HepG2 (cell line): Measurements from ENCODE around the gene SDC4. TPM values are rescaled to one million over a fixed set of nuclear protein-coding genes. Genes with fewer than 3 reads are reported as not detected.

Source experiments
- ATAC-seq: fragments of 200-7000 bp; cut with Tn5 transposase; 3 replicates; pipeline ENCODE4 v1.9.1; 2020; ENCODE audit warnings: mild to moderate bottlenecking, moderate library complexity
- BruUV-seq: library from RNA; stranded (reverse); fragments of 400-500 nt; replicated peaks from 2 replicates; lab custom pipeline; 2021; lab: Mats Ljungman, UMichigan
- CTCF ChIA-PET: fragments of 300-600 bp; formaldehyde crosslinking; extraction: SDS; loops from one replicate; lab custom pipeline; 2021; ENCODE audit warnings: low total read pairs, inconsistent platforms, low intra/inter-chr PET ratio; lab: Yijun Ruan, JAX
- POLR2A ChIA-PET: fragments of 350-600 bp; sonication (Branson Sonifier 250); formaldehyde crosslinking; loops from one replicate; lab custom pipeline; 2020; ENCODE audit warnings: antibody characterized with exemption, inconsistent platforms; lab: Yijun Ruan, JAX
- DNase-seq: peaks from one replicate; pipeline ENCODE4 v3.0.0-alpha.2; 2015; ENCODE audit warnings: low spot score
- FAIRE-seq: peaks from 3 replicates; lab custom pipeline; 2011; peaks lifted over from hg19 to GRCh38; lab: Jason Lieb, UNC
- H2AFZ ChIP-seq: one replicate; pipeline ENCODE4 v1.6.1; 2011; ENCODE audit warnings: low read length, inconsistent platforms
- H3K27ac ChIP-seq: fragments of 300-600 bp; 3 replicates; pipeline ENCODE4 v1.8.0; 2011; ENCODE audit warnings: mixed run types, mild to moderate bottlenecking, mixed read lengths, low read length, inconsistent platforms; ENCODE audit not compliant: insufficient read depth; ENCODE audit errors: extremely low read length
- H3K27me3 ChIP-seq, 2 experiments: fragments of 200-600 bp in 1 of 2; 2 replicates in 1 of 2; 3 replicates in 1 of 2; pipeline versions ENCODE4 v1.6.0 to v1.8.0; 2011; ENCODE audit warnings: low read length in 2 of 2, mild to moderate bottlenecking in 2 of 2, moderate library complexity in 2 of 2, inconsistent platforms in 1 of 2; ENCODE audit not compliant: insufficient read depth in 2 of 2, control insufficient read depth in 1 of 2
- H3K36me3 ChIP-seq, 2 experiments: fragments of 200-600 bp in 1 of 2; replicated peaks in 1 of 2; 2 replicates in 1 of 2; 3 replicates in 1 of 2; pipeline versions ENCODE4 v1.5.1 to v1.8.0; 2011; ENCODE audit warnings: low read length in 2 of 2, inconsistent platforms in 1 of 2; ENCODE audit not compliant: insufficient read depth in 2 of 2, control insufficient read depth in 1 of 2
- H3K4me1 ChIP-seq: 2 replicates; pipeline ENCODE4 v1.5.1; 2012; ENCODE audit warnings: low read length, inconsistent platforms; ENCODE audit not compliant: insufficient read depth
- H3K4me2 ChIP-seq: 2 replicates; pipeline ENCODE4 v1.6.0; 2011; ENCODE audit warnings: low read depth, low read length, inconsistent platforms
- H3K4me3 ChIP-seq, 3 experiments: fragments of 200-600 bp in 1 of 3; sonication (generic), shearing (Covaris generic) in 1 of 3; replicated peaks in 1 of 3; 2 replicates each; pipeline ENCODE4 v1.5.1; 2011 to 2016; ENCODE audit warnings: low read length in 3 of 3, inconsistent platforms in 2 of 3, low read depth in 2 of 3, mild to moderate bottlenecking in 2 of 3, control low read depth in 1 of 3, mixed read lengths in 1 of 3; ENCODE audit not compliant: insufficient read depth in 1 of 3
- H3K79me2 ChIP-seq: one replicate; pipeline ENCODE4 v1.6.1; 2011; ENCODE audit warnings: low read length, inconsistent platforms; ENCODE audit not compliant: insufficient read depth
- H3K9ac ChIP-seq: 2 replicates; pipeline ENCODE4 v1.6.0; 2011; ENCODE audit warnings: mild to moderate bottlenecking, low read depth, low read length, inconsistent platforms; ENCODE audit not compliant: insufficient read depth
- H3K9me3 ChIP-seq: 2 replicates; pipeline ENCODE4 v1.5.1; 2012; ENCODE audit warnings: mild to moderate bottlenecking, low read length
- H4K20me1 ChIP-seq: 2 replicates; pipeline ENCODE4 v1.6.0; 2011; ENCODE audit warnings: inconsistent platforms, mild to moderate bottlenecking, low read length, moderate library complexity; ENCODE audit not compliant: insufficient read depth
- KLF16 ChIP-seq, 2 experiments: sonication (generic) in 1 of 2; formaldehyde crosslinking in 1 of 2; IDR thresholded peaks; 2 replicates each; pipeline versions ENCODE4 v1.6.1 to v1.8.0; 2016 to 2023; ENCODE audit warnings: missing genetic modification reagents in 2 of 2, missing compliant biosample characterization in 1 of 2
- PAX8 ChIP-seq: sonication (generic); formaldehyde crosslinking; IDR thresholded peaks from 2 replicates; pipeline ENCODE4 v1.8.0; 2022; ENCODE audit warnings: mild to moderate bottlenecking, missing genetic modification reagents, borderline replicate concordance
- ZBTB38 ChIP-seq: sonication (generic); formaldehyde crosslinking; IDR thresholded peaks from 2 replicates; pipeline ENCODE4 v1.5.1; 2020; ENCODE audit warnings: mild to moderate bottlenecking, missing genetic modification reagents
- ZNF253 ChIP-seq: sonication (generic); formaldehyde crosslinking; IDR thresholded peaks from 2 replicates; pipeline ENCODE4 v1.8.0; 2022; ENCODE audit warnings: mild to moderate bottlenecking, missing genetic modification reagents, borderline replicate concordance
- ZNF431 ChIP-seq: sonication (generic); formaldehyde crosslinking; IDR thresholded peaks from 2 replicates; pipeline ENCODE4 v1.9.0; 2022; ENCODE audit warnings: missing genetic modification reagents, low read depth, mild to moderate bottlenecking, borderline replicate concordance
- ZNF674 ChIP-seq: sonication (generic); formaldehyde crosslinking; IDR thresholded peaks from 2 replicates; pipeline ENCODE4 v1.5.0; 2020; ENCODE audit warnings: low read depth, mild to moderate bottlenecking, missing genetic modification reagents
- ZNF883 ChIP-seq: sonication (generic); formaldehyde crosslinking; IDR thresholded peaks from 2 replicates; pipeline ENCODE4 v1.5.1; 2020; ENCODE audit warnings: mild to moderate bottlenecking, missing genetic modification reagents; ENCODE audit errors: not compliant biosample characterization
- WGBS: methylation state at CpG from one replicate; pipeline ENCODE4 v1.1.6; 2017; ENCODE audit warnings: low lambda C conversion rate; 5-methylcytosine and 5-hydroxymethylcytosine counted together
- in situ Hi-C: cut with HindIII; loops from 2 replicates; pipeline ENCODE4 v1.10.0; 2017; ENCODE audit warnings: low pct_unique_long_range_greater_than_20kb; ENCODE audit not compliant: extremely low pct_ligation_motif_present
- intact Hi-C: fragments of 100-400 bp; cut with micrococcal nuclease; formaldehyde crosslinking; loops from one replicate; pipeline ENCODE4 v1.10.0; 2022; ENCODE audit not compliant: unreplicated experiment
- polyA plus RNA-seq, 8 experiments: library from polyadenylated mRNA; depleted of rRNA in 3 of 8; stranded (reverse) in 7 of 8; unstranded in 1 of 8; fragments of >200 nt; fragmentation: Illumina TruSeq in 4 of 8; extraction: Trizol in 4 of 8; gene quantifications; 2 replicates each; pipeline versions ENCODE4 v1.2.1 to v1.2.3, GENCODE V29; 2011 to 2016; ENCODE audit warnings: low read depth in 4 of 8, missing spikeins in 1 of 8, mixed read lengths in 1 of 8; ENCODE audit not compliant: insufficient read depth in 1 of 8
- total RNA-seq, 5 experiments: library from RNA; depleted of rRNA; stranded (reverse); fragments of >200 nt; fragmentation: Illumina TruSeq; extraction: Trizol; gene quantifications; 2 replicates each; pipeline ENCODE4 v1.2.3, GENCODE V29; 2016; ENCODE audit warnings: low read depth in 1 of 5
- TF ChIP-seq, protein P1 (sequence below): sonication (generic); formaldehyde crosslinking; IDR thresholded peaks from 2 replicates; pipeline ENCODE4 v1.5.1; 2020; ENCODE audit warnings: mild to moderate bottlenecking, missing genetic modification reagents, moderate library complexity

The SDC4 gene
- total and polyA plus RNA-seq, 2 of the 13 experiments (the other 11 are each of a cell fraction or from before 2014, with no cell fraction given), result 49.0 to 65.1 TPM

GRCh38 chr20:45339084-45339483 lies 9.1 kb downstream of the SDC4 start:
- FAIRE-seq, result peak; percentile 12
- WGBS, result 77% methylated on average over 6 of the region's 6 CpGs
- Histone ChIP-seq H3K4me1 (peaks cover 83% of the 10 kb centered on the region), H3K9me3 (no peaks in the 10 kb centered on the region), H3K9ac (peak overlapping the region; percentile 70; the same call in 1 of the 2 replicates), H3K79me2 (peaks cover 44% of the 10 kb centered on the region), H3K4me2 (peak overlapping the region; percentile 84), H3K4me3 (no peak overlapping the region), H3K27me3 (no peaks in the 10 kb centered on the region), H2AFZ (no peak overlapping the region), H3K27ac (peak overlapping the region; percentile 80), H4K20me1 (no peaks in the 10 kb centered on the region), H3K36me3 (peaks cover 6 to 7% of the 10 kb centered on the region in 2 experiments; a peak in 3 of 5 replicates)
- TF ChIP-seq, protein P1, sequence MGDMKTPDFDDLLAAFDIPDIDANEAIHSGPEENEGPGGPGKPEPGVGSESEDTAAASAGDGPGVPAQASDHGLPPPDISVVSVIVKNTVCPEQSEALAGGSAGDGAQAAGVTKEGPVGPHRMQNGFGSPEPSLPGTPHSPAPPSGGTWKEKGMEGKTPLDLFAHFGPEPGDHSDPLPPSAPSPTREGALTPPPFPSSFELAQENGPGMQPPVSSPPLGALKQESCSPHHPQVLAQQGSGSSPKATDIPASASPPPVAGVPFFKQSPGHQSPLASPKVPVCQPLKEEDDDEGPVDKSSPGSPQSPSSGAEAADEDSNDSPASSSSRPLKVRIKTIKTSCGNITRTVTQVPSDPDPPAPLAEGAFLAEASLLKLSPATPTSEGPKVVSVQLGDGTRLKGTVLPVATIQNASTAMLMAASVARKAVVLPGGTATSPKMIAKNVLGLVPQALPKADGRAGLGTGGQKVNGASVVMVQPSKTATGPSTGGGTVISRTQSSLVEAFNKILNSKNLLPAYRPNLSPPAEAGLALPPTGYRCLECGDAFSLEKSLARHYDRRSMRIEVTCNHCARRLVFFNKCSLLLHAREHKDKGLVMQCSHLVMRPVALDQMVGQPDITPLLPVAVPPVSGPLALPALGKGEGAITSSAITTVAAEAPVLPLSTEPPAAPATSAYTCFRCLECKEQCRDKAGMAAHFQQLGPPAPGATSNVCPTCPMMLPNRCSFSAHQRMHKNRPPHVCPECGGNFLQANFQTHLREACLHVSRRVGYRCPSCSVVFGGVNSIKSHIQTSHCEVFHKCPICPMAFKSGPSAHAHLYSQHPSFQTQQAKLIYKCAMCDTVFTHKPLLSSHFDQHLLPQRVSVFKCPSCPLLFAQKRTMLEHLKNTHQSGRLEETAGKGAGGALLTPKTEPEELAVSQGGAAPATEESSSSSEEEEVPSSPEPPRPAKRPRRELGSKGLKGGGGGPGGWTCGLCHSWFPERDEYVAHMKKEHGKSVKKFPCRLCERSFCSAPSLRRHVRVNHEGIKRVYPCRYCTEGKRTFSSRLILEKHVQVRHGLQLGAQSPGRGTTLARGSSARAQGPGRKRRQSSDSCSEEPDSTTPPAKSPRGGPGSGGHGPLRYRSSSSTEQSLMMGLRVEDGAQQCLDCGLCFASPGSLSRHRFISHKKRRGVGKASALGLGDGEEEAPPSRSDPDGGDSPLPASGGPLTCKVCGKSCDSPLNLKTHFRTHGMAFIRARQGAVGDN (CRISPR knock-in tag), result peak; percentile 42
- no peak for TF ChIP-seq ZNF674 (CRISPR knock-in tag)
- peak; percentile 35; the same call in 1 of the 2 replicates for TF ChIP-seq ZNF253
- TF ChIP-seq ZNF431 (CRISPR knock-in tag), result 0 out of 2 replicates have a peak, but pooled peaks have one; percentile 9
- TF ChIP-seq PAX8 (CRISPR knock-in tag), result no peak
- TF ChIP-seq ZNF883 (CRISPR knock-in tag), result peak; percentile 36
- TF ChIP-seq KLF16 (CRISPR knock-in tag; IDR thresholded peaks at IDR 0.05), result no peak
- 0 out of 2 replicates have a peak, but pooled peaks have one; percentile 10 for TF ChIP-seq ZBTB38 (CRISPR knock-in tag)
- no peak for ATAC-seq
- no peak for DNase-seq
- no TSS peak for BruUV-seq
- intact Hi-C loops, result no loop called here
- in situ Hi-C loops, result no loop called here
- ChIA-PET CTCF (no interaction called here), POLR2A (interaction anchor here (0.6 to 23.9 kb wide), 3 partner anchors 21 to 429 kb away, joined by 3 to 1422 read pairs (median 25); partner anchors contain the start of genes PABPC1L, SDC4 and SYS1)
